MV-4-11 (cell line): ENCODE measurements around the gene CHAT.

ENCODE experiments used
- DNase-seq: peaks from one replicate; lab custom pipeline; 2025; lab: John Stamatoyannopoulos, UW

CHAT gene

GRCh38 chr10:49612513-49613164 is 1.2 kb upstream of the CHAT start:
- no peak for DNase-seq

- DNase-seq = no peak
Measured at GRCh38 chr10:49613165-49613881, 514 bp upstream of the CHAT start.

GRCh38 chr10:49614242-49615198 is 683 bp downstream of the CHAT start:
- DNase-seq = no peak

GRCh38 chr10:49615213-49615612 is 1.4 kb downstream of the CHAT start:
- no peak for DNase-seq

GRCh38 chr10:49615721-49616120 is 1.9 kb downstream of the CHAT start:
- no peak for DNase-seq

GRCh38 chr10:49616421-49617101 is 2.7 kb downstream of the CHAT start:
- DNase-seq = no peak

GRCh38 chr10:49617121-49618020 is 3.5 kb downstream of the CHAT start:
- DNase-seq = no peak

- no peak for DNase-seq
Measured at GRCh38 chr10:49618821-49619220, 5.0 kb downstream of the CHAT start.

GRCh38 chr10:49619613-49620012 is 5.8 kb downstream of the CHAT start:
- DNase-seq = no peak

GRCh38 chr10:49620286-49620810 is 6.5 kb downstream of the CHAT start:
- DNase-seq = no peak

- no peak for DNase-seq
Measured at GRCh38 chr10:49620841-49621378, 7.1 kb downstream of the CHAT start.

GRCh38 chr10:49621561-49621960 is 7.7 kb downstream of the CHAT start:
- no peak for DNase-seq

GRCh38 chr10:49622426-49623425 is 8.9 kb downstream of the CHAT start:
- DNase-seq = no peak

GRCh38 chr10:49624629-49625028 is 10.8 kb downstream of the CHAT start:
- DNase-seq = no peak

GRCh38 chr10:49625411-49625810 is 11.6 kb downstream of the CHAT start:
- no peak for DNase-seq

GRCh38 chr10:49627038-49627437 is 13.2 kb downstream of the CHAT start:
- no peak for DNase-seq

- no peak for DNase-seq
Measured at GRCh38 chr10:49627644-49628247, 13.9 kb downstream of the CHAT start.

GRCh38 chr10:49628599-49628998 is 14.8 kb downstream of the CHAT start:
- no peak for DNase-seq

GRCh38 chr10:49629431-49629881 is 15.6 kb downstream of the CHAT start:
- DNase-seq = no peak
